Measurements from ENCODE around the gene GAPDHS.

The GAPDHS gene

GRCh38 chr19:35533201-35533821 is at the start of gene GAPDHS:
Gene GAPDHS (plus strand): TSS chr19:35533456. CDS start chr19:35533528, 72 bp downstream.
- H4K20me1 ChIP-seq (ENCODE audit: insufficient read depth, low read length): no peaks in the 10 kb centered on the region
- H3K4me1 ChIP-seq (ENCODE audit: insufficient read depth, low read length): no peaks in the 10 kb centered on the region
- H2AFZ ChIP-seq (ENCODE audit: low read depth, low read length): no peak within 1 kb of the TSS
- no peaks in the 10 kb centered on the region for H3K27me3 ChIP-seq (ENCODE audit: insufficient read depth, low read length, poor library complexity)
- no peaks in the 10 kb centered on the region for H3K36me3 ChIP-seq (ENCODE audit: insufficient read depth, low read length)
- H3K4me2 ChIP-seq (ENCODE audit: insufficient read depth, low read length): no peak within 1 kb of the TSS
- no peak within 1 kb of the TSS for H3K4me3 ChIP-seq (ENCODE audit: low read depth in 1 of 2, low read length in 2 of 2)
- no peak within 1 kb of the TSS for H3K27ac ChIP-seq (ENCODE audit: low read length)
- TF ChIP-seq CTCF (IDR thresholded peaks at IDR 0.05; ENCODE audit: borderline replicate concordance, extremely low read depth, low read length, poor library complexity, severe bottlenecking) (no peak), EZH2 (IDR thresholded peaks at IDR 0.05; ENCODE audit: borderline replicate concordance, low read depth, low read length, severe bottlenecking) (no peak)
- DNase-seq (no peak), ATAC-seq (ENCODE audit: insufficient read depth, low read depth) (no peak)
- no peaks in the 10 kb centered on the region for H3K79me2 ChIP-seq (ENCODE audit: insufficient read depth, low read length)
- no peak within 1 kb of the TSS for H3K9ac ChIP-seq (ENCODE audit: low read depth, low read length)
- no peaks in the 10 kb centered on the region for H3K9me3 ChIP-seq (ENCODE audit: insufficient read depth, low read length, severe bottlenecking)

- Histone ChIP-seq H3K9ac (ENCODE audit: low read depth, low read length) (no peak overlapping the region), H3K4me2 (ENCODE audit: insufficient read depth, low read length) (no peak overlapping the region), H4K20me1 (ENCODE audit: insufficient read depth, low read length) (no peaks in the 10 kb centered on the region), H3K27me3 (ENCODE audit: insufficient read depth, low read length, poor library complexity) (peaks cover 8% of the 10 kb centered on the region), H3K36me3 (ENCODE audit: insufficient read depth, low read length) (no peaks in the 10 kb centered on the region), H2AFZ (ENCODE audit: low read depth, low read length) (no peak overlapping the region; the same call in 1 of the 2 replicates), H3K4me3 (ENCODE audit: low read depth in 1 of 2, low read length in 2 of 2) (no peak overlapping the region), H3K79me2 (ENCODE audit: insufficient read depth, low read length) (no peaks in the 10 kb centered on the region), H3K9me3 (ENCODE audit: insufficient read depth, low read length, severe bottlenecking) (no peaks in the 10 kb centered on the region), H3K4me1 (ENCODE audit: insufficient read depth, low read length) (peaks cover 5% of the 10 kb centered on the region; the same call in 1 of the 2 replicates), H3K27ac (ENCODE audit: low read length) (no peak overlapping the region)
- no peak for ATAC-seq (ENCODE audit: insufficient read depth, low read depth)
- TF ChIP-seq EZH2 (IDR thresholded peaks at IDR 0.05; ENCODE audit: borderline replicate concordance, low read depth, low read length, severe bottlenecking): no peak
- no peak for TF ChIP-seq CTCF (IDR thresholded peaks at IDR 0.05; ENCODE audit: borderline replicate concordance, extremely low read depth, low read length, poor library complexity, severe bottlenecking)
- no peak for DNase-seq
Measured at GRCh38 chr19:35484252-35485036, 48.8 kb upstream of the GAPDHS start.

GRCh38 chr19:35486268-35486708 is 47.0 kb upstream of the GAPDHS start:
- Histone ChIP-seq H3K4me3 (ENCODE audit: low read depth in 1 of 2, low read length in 2 of 2) (no peak overlapping the region), H3K9ac (ENCODE audit: low read depth, low read length) (no peak overlapping the region), H3K4me1 (ENCODE audit: insufficient read depth, low read length) (peaks cover 5% of the 10 kb centered on the region; the same call in 1 of the 2 replicates), H3K9me3 (ENCODE audit: insufficient read depth, low read length, severe bottlenecking) (no peaks in the 10 kb centered on the region), H2AFZ (ENCODE audit: low read depth, low read length) (no peak overlapping the region), H3K4me2 (ENCODE audit: insufficient read depth, low read length) (no peak overlapping the region), H4K20me1 (ENCODE audit: insufficient read depth, low read length) (no peaks in the 10 kb centered on the region), H3K27me3 (ENCODE audit: insufficient read depth, low read length, poor library complexity) (peaks cover 16% of the 10 kb centered on the region), H3K27ac (ENCODE audit: low read length) (no peak overlapping the region), H3K79me2 (ENCODE audit: insufficient read depth, low read length) (no peaks in the 10 kb centered on the region), H3K36me3 (ENCODE audit: insufficient read depth, low read length) (no peaks in the 10 kb centered on the region)
- no peak for TF ChIP-seq EZH2 (IDR thresholded peaks at IDR 0.05; ENCODE audit: borderline replicate concordance, low read depth, low read length, severe bottlenecking)
- no peak for TF ChIP-seq CTCF (IDR thresholded peaks at IDR 0.05; ENCODE audit: borderline replicate concordance, extremely low read depth, low read length, poor library complexity, severe bottlenecking)
- DNase-seq (no peak), ATAC-seq (ENCODE audit: insufficient read depth, low read depth) (no peak)
